ENCODE measurements around the gene UBL3.

GRCh38 chr13:29840585-29840984 lies 9.8 kb downstream of the UBL3 start:
- TF ChIP-seq CTCF (IDR thresholded peaks at IDR 0.05), result no peak
- TF ChIP-seq POLR2A (IDR thresholded peaks at IDR 0.05), result no peak

Data from Peyer's patch (tissue), 4 donors.